Measurements from ENCODE around the gene PGLYRP3. TPM values are rescaled to one million over a fixed set of nuclear protein-coding genes. Genes with fewer than 3 reads are reported as not detected.
A peak's percentile ranks its signal among the peaks of the same experiment; 100 is the strongest.

Gene PGLYRP3
- total and polyA plus RNA-seq, 9 of the 15 experiments (the other 6 are each of a cell fraction or from before 2014, with no cell fraction given): not detected

DNA sequence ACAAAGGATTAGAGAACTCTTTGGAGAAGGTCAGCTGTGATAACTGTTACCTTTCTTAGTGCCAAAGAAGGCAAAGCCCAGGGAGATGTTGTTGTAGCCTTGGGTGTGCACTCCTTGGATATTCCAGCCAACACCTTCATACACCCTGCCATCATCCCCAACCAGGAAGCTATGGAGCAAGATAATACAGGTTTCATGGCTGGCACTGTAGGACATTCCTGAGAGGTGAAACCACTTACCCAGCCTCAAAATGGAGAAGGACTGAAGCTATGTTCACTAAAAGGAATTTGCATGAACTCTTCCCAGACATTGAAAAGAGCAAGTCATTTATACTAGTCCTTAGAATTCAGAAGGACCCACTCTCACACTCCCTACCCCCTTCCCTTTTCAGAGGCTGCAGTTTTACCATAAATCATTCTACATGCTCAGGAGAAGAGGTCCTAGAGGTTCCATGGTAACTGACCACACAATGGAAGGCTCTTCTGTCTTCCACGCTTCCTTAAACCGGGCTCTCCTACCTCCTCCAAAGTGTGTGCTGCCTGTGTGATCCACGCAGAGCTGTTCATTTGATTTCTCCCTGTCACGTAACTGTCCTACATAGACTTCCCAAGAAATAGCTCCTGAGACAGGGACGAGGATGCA, 30.4 kb upstream of the PGLYRP3 start:
- Histone ChIP-seq H2AFZ (ENCODE audit: low read depth, low read length) (no peak overlapping the region), H3K4me2 (ENCODE audit: insufficient read depth, low read length) (peak overlapping the region; percentile 43), H3K27ac (ENCODE audit: extremely low read depth, low read depth, low read length) (peak overlapping the region; percentile 30; the same call in 1 of the 3 replicates), H3K27me3 (ENCODE audit: control insufficient read depth in 2 of 2, insufficient read depth in 2 of 2, low read length in 2 of 2) (peaks cover 2 to 16% of the 10 kb centered on the region in 2 experiments; a peak in 2 of 5 replicates), H3K9ac (ENCODE audit: insufficient read depth in 1 of 2, low read depth in 2 of 2, low read length in 2 of 2) (no peak overlapping the region), H4K20me1 (replicated peaks; ENCODE audit: control insufficient read depth, insufficient read depth, low read length) (peaks cover 18% of the 10 kb centered on the region), H3K9me1 (ENCODE audit: control insufficient read depth, insufficient read depth, low read length) (no peaks in the 10 kb centered on the region), H3K36me3 (ENCODE audit: control insufficient read depth, insufficient read depth, low read length) (no peaks in the 10 kb centered on the region), H3K4me3 (no peak overlapping the region), H3K4me1 (replicated peaks in 1 of 2; ENCODE audit: control insufficient read depth in 2 of 2, insufficient read depth in 2 of 2, low read length in 2 of 2) (peaks cover 30 to 39% of the 10 kb centered on the region in 2 experiments), H3K79me2 (ENCODE audit: control insufficient read depth, insufficient read depth, low read length) (no peaks in the 10 kb centered on the region), H3K9me3 (replicated peaks; ENCODE audit: control insufficient read depth, insufficient read depth, low read depth, low read length) (no peaks in the 10 kb centered on the region)
- ATAC-seq (peak; percentile 33), DNase-seq (ENCODE audit: extremely low read depth in 1 of 4, low spot score in 3 of 4) (no peak), FAIRE-seq (no peak)
- in situ Hi-C loops (cut with MboI) (no loop called here), intact Hi-C loops (cut with micrococcal nuclease) (no loop called here)
- no TSS peak for BruUV-seq (replicated peaks)
- 0% methylated on average over 5 of the region's 5 CpGs for WGBS (ENCODE audit: insufficient coverage, low coverage, missing lambda C conversion rate)
- ChIA-PET POLR2A (interaction anchor here (0.6 to 1.7 kb wide), 13 partner anchors 10 to 1593 kb away, joined by 3 to 6 read pairs (median 4); partner anchors contain the start of genes CHTOP, PGLYRP3 and PMVK), CTCF (ENCODE audit: low intra/inter-chr PET ratio) (no interaction called here)
- TF ChIP-seq ZBTB43 (CRISPR knock-in tag; IDR thresholded peaks at IDR 0.05): no peak
- TF ChIP-seq GABPB2 (CRISPR knock-in tag; conservative IDR thresholded peaks at IDR 0.05): no peak
- TF ChIP-seq PKNOX1 (IDR thresholded peaks at IDR 0.05): peak; percentile 64; the same call in 1 of the 2 replicates
- no peak for TF ChIP-seq ZNF696 (CRISPR knock-in tag; conservative IDR thresholded peaks at IDR 0.05)
- no peak for TF ChIP-seq STAT5A (IDR thresholded peaks at IDR 0.05; ENCODE audit: borderline replicate concordance, low read length)
- TF ChIP-seq MAFG (tag; conservative IDR thresholded peaks at IDR 0.05): no peak
- TF ChIP-seq FOXA3 (CRISPR knock-in tag; conservative IDR thresholded peaks at IDR 0.05 in 1 of 2, IDR thresholded peaks at IDR 0.05 in 1 of 2): no peak
- no peak for TF ChIP-seq HDAC2 (IDR thresholded peaks at IDR 0.05)

Data from K562 (cell line).